Measurements from ENCODE around the gene POT1.
A peak's percentile ranks its signal among the peaks of the same experiment; 100 is the strongest.

The POT1 gene

GRCh38 chr7:124857672-124858235 lies 71.9 kb downstream of the POT1 start:
- DNase-seq (ENCODE audit: low spot score) = no peak
- no peak for TF ChIP-seq CTCF (IDR thresholded peaks at IDR 0.05)
- H3K4me3 ChIP-seq = no peak overlapping the region

GRCh38 chr7:124856299-124856888 lies 73.2 kb downstream of the POT1 start:
- Histone ChIP-seq H3K4me3 (no peak overlapping the region), H3K27ac (no peak overlapping the region)
- DNase-seq (ENCODE audit: low spot score) = no peak
- peak; percentile 26 for TF ChIP-seq CTCF (IDR thresholded peaks at IDR 0.05)

More at GRCh38 chr7:124857672-124858235, 71.9 kb downstream of the POT1 start:
- H3K27ac ChIP-seq = no peak overlapping the region

- Histone ChIP-seq H3K4me3 (no peak overlapping the region), H3K27ac (no peak overlapping the region)
- no peak for DNase-seq (ENCODE audit: low spot score)
- TF ChIP-seq CTCF (IDR thresholded peaks at IDR 0.05) = no peak
These were observed 86.3 kb downstream of the POT1 start for GRCh38 chr7:124843336-124843735.

GRCh38 chr7:124840435-124840834 lies 89.2 kb downstream of the POT1 start:
- no peak for DNase-seq (ENCODE audit: low spot score)
- no peak for TF ChIP-seq CTCF (IDR thresholded peaks at IDR 0.05)
- H3K27ac ChIP-seq = no peak overlapping the region
- no peak overlapping the region for H3K4me3 ChIP-seq

- no peak overlapping the region for H3K27ac ChIP-seq
- DNase-seq (ENCODE audit: low spot score) = no peak
- no peak overlapping the region for H3K4me3 ChIP-seq
- TF ChIP-seq CTCF (IDR thresholded peaks at IDR 0.05) = no peak
These were observed 89.9 kb downstream of the POT1 start for GRCh38 chr7:124839687-124840086.

GRCh38 chr7:124836173-124836572 lies 93.5 kb downstream of the POT1 start:
- Histone ChIP-seq H3K27ac (no peak overlapping the region), H3K4me3 (no peak overlapping the region)
- DNase-seq (ENCODE audit: low spot score) = no peak
- TF ChIP-seq CTCF (IDR thresholded peaks at IDR 0.05) = no peak

DNA sequence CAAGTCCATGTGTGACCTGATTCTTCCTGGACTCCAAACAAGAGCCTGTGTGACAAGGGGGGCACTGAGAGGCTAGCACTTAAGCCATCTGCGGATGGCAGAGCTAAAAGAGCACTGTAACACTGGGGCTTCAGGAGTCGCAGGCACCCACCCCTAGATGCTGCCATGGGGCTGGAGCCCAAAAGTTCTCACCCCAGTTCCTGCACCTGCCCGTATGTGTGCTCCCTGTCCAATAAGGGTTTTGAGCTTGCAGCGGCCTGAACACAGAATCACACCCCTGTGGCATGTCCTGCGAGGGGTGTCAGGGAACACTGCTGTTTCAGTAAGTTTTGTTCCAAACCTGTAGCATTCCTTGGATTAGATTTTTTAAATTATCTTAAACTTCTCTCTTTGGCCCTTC lies 110.8 kb downstream of the POT1 start:
- Histone ChIP-seq H3K4me3 (no peak overlapping the region), H3K27ac (no peak overlapping the region)
- no peak for DNase-seq (ENCODE audit: low spot score)
- TF ChIP-seq CTCF (IDR thresholded peaks at IDR 0.05) = no peak
